ENCODE results near the gene MGAT4C.
"Not testable (repeated sequence)": the region's sequence is repeated elsewhere in the genome, so short reads cannot be mapped to it uniquely, and the experiment has no call there.

Gene MGAT4C

DNA sequence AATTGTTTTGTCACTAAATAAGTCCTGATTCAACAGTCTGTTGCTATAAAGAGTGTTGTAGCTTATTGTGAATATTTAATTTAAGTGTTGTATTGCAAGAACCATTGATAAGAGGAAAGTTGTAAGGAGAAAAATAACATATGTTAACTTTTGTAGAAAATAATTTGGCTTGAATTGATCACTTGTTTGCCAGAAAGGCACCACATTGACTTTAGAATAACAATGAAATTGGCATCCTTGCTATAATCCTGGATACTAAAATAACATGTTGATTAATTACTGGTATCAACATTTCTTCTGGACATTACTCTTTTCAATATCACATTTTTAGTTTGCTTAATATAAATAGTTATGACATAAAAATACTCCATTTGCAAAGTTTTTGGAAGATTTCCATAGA, 159.0 kb downstream of the MGAT4C start:
- DNase-seq, result no peak
- Histone ChIP-seq H3K4me2 (ENCODE audit: low read length, poor library complexity, severe bottlenecking) (no peak overlapping the region), H4K8ac (ENCODE audit: low read length) (no peak overlapping the region), H2BK5ac (ENCODE audit: low read depth, low read length, poor library complexity, severe bottlenecking) (no peak overlapping the region), H3K18ac (ENCODE audit: low read depth in 1 of 2, low read length in 2 of 2) (no peak overlapping the region), H3K4me3 (ENCODE audit: insufficient read depth in 1 of 2, low read depth in 1 of 2, low read length in 2 of 2) (no peak overlapping the region), H3K4ac (ENCODE audit: low read depth in 1 of 2, low read length in 2 of 2) (no peak overlapping the region), H4K91ac (ENCODE audit: low read length) (no peak overlapping the region), H3K27me3 (ENCODE audit: control insufficient read depth in 1 of 2, insufficient read depth in 1 of 2, low read length in 2 of 2) (no peaks in the 10 kb centered on the region), H3K9me3 (ENCODE audit: control insufficient read depth, low read length) (no peaks in the 10 kb centered on the region), H2BK12ac (ENCODE audit: low read length in 2 of 2) (no peak overlapping the region), H3K4me1 (ENCODE audit: control insufficient read depth, insufficient read depth, low read depth, low read length) (no peaks in the 10 kb centered on the region), H2BK15ac (ENCODE audit: low read depth, poor library complexity, severe bottlenecking) (no peak overlapping the region), H3K36me3 (ENCODE audit: control insufficient read depth in 1 of 2, insufficient read depth in 2 of 2, low read depth in 1 of 2, low read length in 2 of 2) (no peaks in the 10 kb centered on the region), H2AFZ (ENCODE audit: low read depth, low read length) (no peak overlapping the region), H3K27ac (ENCODE audit: low read length, poor library complexity, severe bottlenecking) (no peak overlapping the region), H3K9ac (ENCODE audit: low read length) (no peak overlapping the region), H2BK120ac (ENCODE audit: low read depth, low read length) (no peak overlapping the region), H3K79me1 (replicated peaks; ENCODE audit: low read length, poor library complexity, severe bottlenecking) (no peaks in the 10 kb centered on the region), H2AK5ac (ENCODE audit: low read length, severe bottlenecking) (no peak overlapping the region), H3K23ac (ENCODE audit: low read length in 2 of 2) (no peak overlapping the region), H3K14ac (ENCODE audit: low read length in 2 of 2) (no peak overlapping the region)

DNA sequence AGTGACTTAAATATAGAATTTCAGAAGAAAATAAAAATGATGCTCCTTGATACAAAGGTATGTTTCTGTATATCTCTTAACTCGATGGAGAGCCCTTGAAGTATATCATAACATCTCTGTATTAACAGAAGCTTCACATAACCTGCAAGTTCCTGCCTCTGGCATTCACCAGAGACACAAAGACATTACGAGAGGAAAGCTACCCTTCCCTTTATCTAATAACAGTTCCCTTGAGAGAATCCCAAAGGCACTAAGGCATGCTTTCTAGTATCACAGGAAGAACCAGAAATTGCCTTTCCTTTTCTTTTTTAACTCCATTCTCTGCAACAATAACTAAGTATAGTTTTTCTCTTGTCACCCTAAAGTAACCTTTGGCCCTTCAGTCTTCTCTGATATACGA, 164.5 kb downstream of the MGAT4C start:
- Histone ChIP-seq H3K36me3 (ENCODE audit: control insufficient read depth in 1 of 2, insufficient read depth in 2 of 2, low read depth in 1 of 2, low read length in 2 of 2) (no peaks in the 10 kb centered on the region), H3K23ac (ENCODE audit: low read length in 2 of 2) (no peak overlapping the region), H3K4ac (ENCODE audit: low read depth in 1 of 2, low read length in 2 of 2) (no peak overlapping the region), H3K18ac (ENCODE audit: low read depth in 1 of 2, low read length in 2 of 2) (no peak overlapping the region), H3K79me1 (replicated peaks; ENCODE audit: low read length, poor library complexity, severe bottlenecking) (no peaks in the 10 kb centered on the region), H2AK5ac (ENCODE audit: low read length, severe bottlenecking) (no peak overlapping the region), H2BK5ac (ENCODE audit: low read depth, low read length, poor library complexity, severe bottlenecking) (no peak overlapping the region), H2AFZ (ENCODE audit: low read depth, low read length) (no peak overlapping the region), H2BK15ac (ENCODE audit: low read depth, poor library complexity, severe bottlenecking) (no peak overlapping the region), H3K4me2 (ENCODE audit: low read length, poor library complexity, severe bottlenecking) (no peak overlapping the region), H2BK120ac (ENCODE audit: low read depth, low read length) (no peak overlapping the region), H2BK12ac (ENCODE audit: low read length in 2 of 2) (no peak overlapping the region), H3K4me3 (ENCODE audit: insufficient read depth in 1 of 2, low read depth in 1 of 2, low read length in 2 of 2) (no peak overlapping the region), H3K27ac (ENCODE audit: low read length, poor library complexity, severe bottlenecking) (no peak overlapping the region), H3K9me3 (ENCODE audit: control insufficient read depth, low read length) (no peaks in the 10 kb centered on the region), H3K4me1 (ENCODE audit: control insufficient read depth, insufficient read depth, low read depth, low read length) (no peaks in the 10 kb centered on the region), H3K9ac (ENCODE audit: low read length) (no peak overlapping the region), H3K27me3 (ENCODE audit: control insufficient read depth in 1 of 2, insufficient read depth in 1 of 2, low read length in 2 of 2) (no peaks in the 10 kb centered on the region), H4K8ac (ENCODE audit: low read length) (no peak overlapping the region), H4K91ac (ENCODE audit: low read length) (no peak overlapping the region), H3K14ac (ENCODE audit: low read length in 2 of 2) (no peak overlapping the region)
- 53% methylated on average over 3 of the region's 3 CpGs for WGBS
- DNase-seq, result no peak

DNA sequence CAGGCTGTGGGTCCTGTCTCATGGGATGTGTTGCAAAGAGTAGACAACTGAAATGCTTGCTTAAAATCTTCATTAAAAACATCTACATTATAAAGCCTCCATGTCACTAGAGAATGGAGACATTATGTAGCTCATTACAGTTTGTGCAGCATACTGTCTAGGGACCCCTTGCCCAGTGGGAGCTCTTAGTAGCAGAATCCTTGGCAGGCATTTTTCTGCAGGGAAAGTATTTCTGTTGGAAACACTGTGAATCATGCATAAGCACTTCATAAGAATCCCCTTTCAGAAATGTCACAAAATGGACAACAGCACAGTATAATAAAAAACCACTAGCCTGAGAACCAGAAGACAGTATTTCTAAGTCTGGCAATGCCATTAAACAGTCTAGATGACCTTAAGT, 174.3 kb downstream of the MGAT4C start:
- no peaks in the 10 kb centered on the region for H3K9me3 ChIP-seq (ENCODE audit: control insufficient read depth, low read length)
- H3K4me2 ChIP-seq (ENCODE audit: low read length, poor library complexity, severe bottlenecking), result no peak overlapping the region
- no peak overlapping the region for H3K4ac ChIP-seq (ENCODE audit: low read depth in 1 of 2, low read length in 2 of 2)
- no peaks in the 10 kb centered on the region for H3K27me3 ChIP-seq (ENCODE audit: control insufficient read depth in 1 of 2, insufficient read depth in 1 of 2, low read length in 2 of 2)
- no peak overlapping the region for H3K4me3 ChIP-seq (ENCODE audit: insufficient read depth in 1 of 2, low read depth in 1 of 2, low read length in 2 of 2)
- no peak overlapping the region for H2AK5ac ChIP-seq (ENCODE audit: low read length, severe bottlenecking)
- H2BK120ac ChIP-seq (ENCODE audit: low read depth, low read length), result no peak overlapping the region
- H2BK5ac ChIP-seq (ENCODE audit: low read depth, low read length, poor library complexity, severe bottlenecking), result no peak overlapping the region
- no peak overlapping the region for H3K27ac ChIP-seq (ENCODE audit: low read length, poor library complexity, severe bottlenecking)
- no peak overlapping the region for H3K18ac ChIP-seq (ENCODE audit: low read depth in 1 of 2, low read length in 2 of 2)
- no peak overlapping the region for H3K14ac ChIP-seq (ENCODE audit: low read length in 2 of 2)
- H3K23ac ChIP-seq (ENCODE audit: low read length in 2 of 2), result no peak overlapping the region
- H2AFZ ChIP-seq (ENCODE audit: low read depth, low read length), result no peak overlapping the region
- H3K79me1 ChIP-seq (replicated peaks; ENCODE audit: low read length, poor library complexity, severe bottlenecking), result no peaks in the 10 kb centered on the region
- peak; percentile 9 for DNase-seq
- H2BK12ac ChIP-seq (ENCODE audit: low read length in 2 of 2), result no peak overlapping the region
- no peak overlapping the region for H2BK15ac ChIP-seq (ENCODE audit: low read depth, poor library complexity, severe bottlenecking)
- H3K4me1 ChIP-seq (ENCODE audit: control insufficient read depth, insufficient read depth, low read depth, low read length), result no peaks in the 10 kb centered on the region
- H4K91ac ChIP-seq (ENCODE audit: low read length), result no peak overlapping the region
- H3K9ac ChIP-seq (ENCODE audit: low read length), result no peak overlapping the region
- no peaks in the 10 kb centered on the region for H3K36me3 ChIP-seq (ENCODE audit: control insufficient read depth in 1 of 2, insufficient read depth in 2 of 2, low read depth in 1 of 2, low read length in 2 of 2)
- no peak overlapping the region for H4K8ac ChIP-seq (ENCODE audit: low read length)

- H3K4me1 ChIP-seq (ENCODE audit: control insufficient read depth, insufficient read depth, low read depth, low read length); H3K23ac ChIP-seq (ENCODE audit: low read length in 2 of 2); DNase-seq; H3K79me1 ChIP-seq (replicated peaks; ENCODE audit: low read length, poor library complexity, severe bottlenecking); H2BK15ac ChIP-seq (ENCODE audit: low read depth, poor library complexity, severe bottlenecking); H3K9ac ChIP-seq (ENCODE audit: low read length); H3K4ac ChIP-seq (ENCODE audit: low read depth in 1 of 2, low read length in 2 of 2); H3K14ac ChIP-seq (ENCODE audit: low read length in 2 of 2); H4K8ac ChIP-seq (ENCODE audit: low read length); H3K4me3 ChIP-seq (ENCODE audit: insufficient read depth in 1 of 2, low read depth in 1 of 2, low read length in 2 of 2); H2BK5ac ChIP-seq (ENCODE audit: low read depth, low read length, poor library complexity, severe bottlenecking); H2AFZ ChIP-seq (ENCODE audit: low read depth, low read length); H2BK12ac ChIP-seq (ENCODE audit: low read length in 2 of 2); H3K27ac ChIP-seq (ENCODE audit: low read length, poor library complexity, severe bottlenecking); H2BK120ac ChIP-seq (ENCODE audit: low read depth, low read length); H3K18ac ChIP-seq (ENCODE audit: low read depth in 1 of 2, low read length in 2 of 2); H4K91ac ChIP-seq (ENCODE audit: low read length); H2AK5ac ChIP-seq (ENCODE audit: low read length, severe bottlenecking); H3K27me3 ChIP-seq (ENCODE audit: control insufficient read depth in 1 of 2, insufficient read depth in 1 of 2, low read length in 2 of 2); H3K9me3 ChIP-seq (ENCODE audit: control insufficient read depth, low read length); H3K36me3 ChIP-seq (ENCODE audit: control insufficient read depth in 1 of 2, insufficient read depth in 2 of 2, low read depth in 1 of 2, low read length in 2 of 2); H3K4me2 ChIP-seq (ENCODE audit: low read length, poor library complexity, severe bottlenecking): not testable (repeated sequence)
- 90% methylated on average over 4 of the region's 4 CpGs for WGBS
Observed at GRCh38 chr12:86059052-86059451, 197.1 kb downstream of the MGAT4C start.
